ENCODE data around the gene STOML2. TPM values are rescaled to one million over a fixed set of nuclear protein-coding genes. Genes with fewer than 3 reads are reported as not detected.

The STOML2 gene
- total RNA-seq, 1 experiment from 2014 or later, result 109 TPM

GRCh38 chr9:35054185-35054835, 48.6 kb downstream of the STOML2 start:
- no peak for TF ChIP-seq CTCF (conservative IDR thresholded peaks at IDR 0.05)
- no peak overlapping the region for H2AFZ ChIP-seq
- H3K79me2 ChIP-seq (ENCODE audit: low read depth), result no peaks in the 10 kb centered on the region
- intact Hi-C loops (cut with micrococcal nuclease; ENCODE audit: unreplicated experiment), result no loop called here
- no peak overlapping the region for H3K4me2 ChIP-seq
- CTCF ChIA-PET, result no interaction called here
- no peaks in the 10 kb centered on the region for H3K9me2 ChIP-seq (ENCODE audit: insufficient read depth)
- peaks cover 11% of the 10 kb centered on the region; the same call in 1 of the 2 replicates for H3K36me3 ChIP-seq (ENCODE audit: low read depth)
- peaks cover 19% of the 10 kb centered on the region; the same call in 1 of the 2 replicates for H3F3A ChIP-seq (ENCODE audit: insufficient read depth, low read depth)
- no peak for DNase-seq
- peaks cover 4% of the 10 kb centered on the region; the same call in 1 of the 2 replicates for H4K20me1 ChIP-seq (ENCODE audit: insufficient read depth)
- H3K4me3 ChIP-seq, result no peak overlapping the region
- no peaks in the 10 kb centered on the region for H3K4me1 ChIP-seq (replicated peaks; ENCODE audit: insufficient read depth)
- no peaks in the 10 kb centered on the region for H3K9me3 ChIP-seq (ENCODE audit: insufficient read depth, low read depth)
- no peak overlapping the region for H3K27ac ChIP-seq
- BruUV-seq (replicated peaks), result no TSS peak
- H3K27me3 ChIP-seq (ENCODE audit: insufficient read depth, low read depth), result no peaks in the 10 kb centered on the region
- POLR2A ChIA-PET (ENCODE audit: unreplicated experiment), result interaction anchor here (0.7 kb wide), 1 partner anchor 9 kb away, joined by 12 read pairs; no protein-coding TSS in a partner anchor

GRCh38 chr9:35051069-35051967, 51.6 kb downstream of the STOML2 start:
- no peak overlapping the region for H2AFZ ChIP-seq
- H3K9me3 ChIP-seq (ENCODE audit: insufficient read depth, low read depth), result no peaks in the 10 kb centered on the region
- no peaks in the 10 kb centered on the region for H3K9me2 ChIP-seq (ENCODE audit: insufficient read depth)
- H4K20me1 ChIP-seq (ENCODE audit: insufficient read depth), result no peaks in the 10 kb centered on the region
- H3K27ac ChIP-seq, result no peak overlapping the region
- H3K79me2 ChIP-seq (ENCODE audit: low read depth), result no peaks in the 10 kb centered on the region
- peak in 1 of 2 experiments; percentile 25 for DNase-seq
- CTCF ChIA-PET, result interaction anchor here (0.7 to 1.4 kb wide), 6 partner anchors 22 to 594 kb away, joined by 3 to 11 read pairs (median 4); partner anchors contain the start of genes PIGO and STOML2
- H3K4me1 ChIP-seq (replicated peaks; ENCODE audit: insufficient read depth), result no peaks in the 10 kb centered on the region
- no TSS peak for BruUV-seq (replicated peaks)
- no peak overlapping the region for H3K4me2 ChIP-seq
- no peaks in the 10 kb centered on the region for H3K36me3 ChIP-seq (ENCODE audit: low read depth)
- H3F3A ChIP-seq (ENCODE audit: insufficient read depth, low read depth), result peaks cover 12% of the 10 kb centered on the region; the same call in 1 of the 2 replicates
- POLR2A ChIA-PET (ENCODE audit: unreplicated experiment), result no interaction called here
- intact Hi-C loops (cut with micrococcal nuclease; ENCODE audit: unreplicated experiment), result no loop called here
- no peaks in the 10 kb centered on the region for H3K27me3 ChIP-seq (ENCODE audit: insufficient read depth, low read depth)
- no peak overlapping the region for H3K4me3 ChIP-seq
- TF ChIP-seq EZH2 (IDR thresholded peaks at IDR 0.05; ENCODE audit: low read depth) (no peak), CTCF (conservative IDR thresholded peaks at IDR 0.05) (peak; percentile 73)

Other genes with a start within 250 kb of the STOML2 start
- not detected in 2 replicates for gene PHF24, start 144.8 kb downstream of the STOML2 start, total RNA-seq (2021)
- gene DNAJB5, start 113.4 kb downstream of the STOML2 start, total RNA-seq (2021), result 0.79 and 0.98 TPM in 2 replicates
- 200 and 216 TPM in 2 replicates for gene VCP, start 30.5 kb downstream of the STOML2 start, total RNA-seq (2021)
- 45.3 and 48.7 TPM in 2 replicates for gene FANCG, start 23.2 kb downstream of the STOML2 start, total RNA-seq (2021)
- 18.2 and 20.3 TPM in 2 replicates for gene PIGO, start 6.5 kb downstream of the STOML2 start, total RNA-seq (2021)
- gene ATOSB, start 12.7 kb upstream of the STOML2 start, total RNA-seq (2021), result 7.1 and 10.5 TPM in 2 replicates
- not detected in 2 replicates for gene UNC13B, start 58.9 kb upstream of the STOML2 start, total RNA-seq (2021)

All from PC-9 (cell line).